AG09319 (cell line): Measurements from ENCODE around the gene CACNA1C.

ENCODE experiments used
- DNase-seq: peaks from one replicate; pipeline ENCODE4 v3.0.0-alpha.2; 2010; ENCODE audit warnings: low read depth; ENCODE audit errors: extremely low read depth
- TF ChIP-seq, protein P1 (sequence below): IDR thresholded peaks from 2 replicates; pipeline ENCODE4 v1.5.1; 2011; ENCODE audit warnings: low read depth, mild to moderate bottlenecking, inconsistent platforms, low read length, moderate library complexity

Gene CACNA1C

GRCh38 chr12:2570562-2570961, 517.8 kb downstream of the CACNA1C start:
- no peak for DNase-seq
- TF ChIP-seq, protein P1, sequence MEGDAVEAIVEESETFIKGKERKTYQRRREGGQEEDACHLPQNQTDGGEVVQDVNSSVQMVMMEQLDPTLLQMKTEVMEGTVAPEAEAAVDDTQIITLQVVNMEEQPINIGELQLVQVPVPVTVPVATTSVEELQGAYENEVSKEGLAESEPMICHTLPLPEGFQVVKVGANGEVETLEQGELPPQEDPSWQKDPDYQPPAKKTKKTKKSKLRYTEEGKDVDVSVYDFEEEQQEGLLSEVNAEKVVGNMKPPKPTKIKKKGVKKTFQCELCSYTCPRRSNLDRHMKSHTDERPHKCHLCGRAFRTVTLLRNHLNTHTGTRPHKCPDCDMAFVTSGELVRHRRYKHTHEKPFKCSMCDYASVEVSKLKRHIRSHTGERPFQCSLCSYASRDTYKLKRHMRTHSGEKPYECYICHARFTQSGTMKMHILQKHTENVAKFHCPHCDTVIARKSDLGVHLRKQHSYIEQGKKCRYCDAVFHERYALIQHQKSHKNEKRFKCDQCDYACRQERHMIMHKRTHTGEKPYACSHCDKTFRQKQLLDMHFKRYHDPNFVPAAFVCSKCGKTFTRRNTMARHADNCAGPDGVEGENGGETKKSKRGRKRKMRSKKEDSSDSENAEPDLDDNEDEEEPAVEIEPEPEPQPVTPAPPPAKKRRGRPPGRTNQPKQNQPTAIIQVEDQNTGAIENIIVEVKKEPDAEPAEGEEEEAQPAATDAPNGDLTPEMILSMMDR = no peak

DNA sequence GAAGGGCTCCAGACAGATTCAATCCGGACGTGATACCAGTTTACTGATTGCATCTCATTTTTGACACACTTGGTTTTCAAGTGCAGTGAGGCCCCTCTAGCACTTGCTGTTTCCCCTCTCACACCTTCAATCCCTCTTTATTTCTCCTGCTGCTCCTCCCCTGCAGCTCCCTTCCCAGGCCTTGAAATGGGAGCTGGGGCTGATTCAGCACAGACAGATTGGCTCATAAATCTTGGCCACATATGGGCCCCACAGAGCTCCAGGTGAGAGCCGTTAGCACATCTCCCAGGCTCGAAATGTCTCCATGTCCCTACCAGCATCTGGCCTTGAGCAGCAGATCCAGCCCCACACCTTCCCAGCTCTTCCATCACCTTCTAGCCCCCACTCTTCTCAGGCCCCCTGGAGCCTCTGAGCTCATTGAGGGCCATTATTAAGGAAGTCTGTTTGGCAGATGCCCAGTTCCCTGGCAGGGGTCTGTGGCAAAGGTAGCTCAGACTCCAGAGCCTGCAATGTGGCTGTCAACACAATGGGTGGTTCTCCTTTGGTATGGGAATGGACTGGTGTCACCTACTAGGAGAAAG, 521.7 kb downstream of the CACNA1C start:
- DNase-seq = no peak
- TF ChIP-seq, protein P1 = no peak

GRCh38 chr12:2575245-2575644, 522.5 kb downstream of the CACNA1C start:
- TF ChIP-seq, protein P1 = no peak

GRCh38 chr12:2578211-2578610, 525.4 kb downstream of the CACNA1C start:
- TF ChIP-seq, protein P1 = no peak
- no peak for DNase-seq

More at GRCh38 chr12:2575245-2575644, 522.5 kb downstream of the CACNA1C start:
- no peak for DNase-seq

DNA sequence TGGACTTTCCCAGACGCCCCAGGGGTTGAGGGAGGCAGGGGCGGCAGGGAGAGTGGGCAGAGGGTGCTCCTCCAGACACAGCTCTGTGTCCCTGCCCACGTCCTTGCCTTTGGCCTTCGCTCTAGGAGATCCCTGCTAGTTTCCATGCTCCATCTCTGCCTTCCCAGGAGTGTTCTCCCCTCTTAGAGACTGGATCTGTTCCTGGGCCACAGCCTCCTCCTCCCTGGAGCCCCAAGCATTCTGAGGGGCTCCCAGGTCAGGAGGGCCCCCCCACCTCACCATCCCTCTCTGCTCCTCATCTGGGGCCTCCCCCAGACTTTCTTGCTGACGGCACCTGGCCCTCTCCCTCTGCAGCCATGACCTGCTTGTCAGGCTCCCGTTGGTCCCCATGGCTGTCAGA, 526.0 kb downstream of the CACNA1C start:
- DNase-seq = no peak
- TF ChIP-seq, protein P1 = no peak

GRCh38 chr12:2580821-2581220, 528.0 kb downstream of the CACNA1C start:
- TF ChIP-seq, protein P1 = no peak
- DNase-seq = no peak

- DNase-seq = no peak
- TF ChIP-seq, protein P1 = no peak
Observed at GRCh38 chr12:2581293-2582045, 528.7 kb downstream of the CACNA1C start.
